GM19099 (cell line): ENCODE measurements around the gene CKLF.

Experiments
- POLR2A ChIP-seq: IDR thresholded peaks from 3 replicates; pipeline ENCODE4 v1.6.1; 2011; ENCODE audit warnings: low read depth; ENCODE audit not compliant: insufficient read length; ENCODE audit errors: extremely low read depth

Gene CKLF

DNA sequence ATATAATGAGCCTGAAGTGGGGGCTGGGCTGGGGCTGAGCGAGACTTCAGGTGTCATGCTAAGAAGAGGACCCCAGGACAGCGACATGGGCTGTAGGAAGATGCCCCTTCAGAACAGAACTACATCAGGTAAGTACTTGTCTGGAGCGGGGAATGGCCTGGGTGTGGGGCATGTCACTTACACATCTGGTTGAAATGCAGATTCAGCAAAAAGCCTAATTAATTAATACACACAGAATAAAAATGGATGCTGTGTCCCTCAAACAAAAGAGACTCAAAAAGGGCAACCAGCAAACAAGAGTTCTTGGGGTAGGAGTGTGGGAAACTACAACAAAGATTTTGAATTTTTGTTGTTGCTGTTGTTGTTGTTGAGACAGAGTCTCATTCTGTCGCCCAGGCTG lies 38.6 kb downstream of the CKLF start:
- TF ChIP-seq POLR2A, result no peak

DNA sequence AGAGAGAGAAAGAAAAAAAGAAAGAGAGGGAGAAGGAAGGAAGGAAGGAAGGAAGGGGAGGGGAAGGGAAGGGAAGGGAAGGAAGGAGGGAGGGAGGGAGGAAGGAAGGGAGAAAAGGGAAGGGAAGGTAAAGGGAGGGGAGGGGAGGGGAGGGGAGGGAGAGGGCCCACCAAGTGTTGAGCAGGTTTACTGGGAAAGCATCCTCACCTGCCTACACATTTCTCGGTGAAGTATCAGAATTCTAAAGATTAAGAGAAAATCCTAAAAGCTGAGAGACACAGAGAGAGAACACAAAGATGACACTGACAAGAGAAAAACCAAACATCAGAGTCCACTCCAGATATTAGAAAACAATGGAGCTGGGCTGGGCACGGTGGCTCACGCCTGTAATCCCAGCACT lies 39.9 kb downstream of the CKLF start:
- TF ChIP-seq POLR2A, result no peak

DNA sequence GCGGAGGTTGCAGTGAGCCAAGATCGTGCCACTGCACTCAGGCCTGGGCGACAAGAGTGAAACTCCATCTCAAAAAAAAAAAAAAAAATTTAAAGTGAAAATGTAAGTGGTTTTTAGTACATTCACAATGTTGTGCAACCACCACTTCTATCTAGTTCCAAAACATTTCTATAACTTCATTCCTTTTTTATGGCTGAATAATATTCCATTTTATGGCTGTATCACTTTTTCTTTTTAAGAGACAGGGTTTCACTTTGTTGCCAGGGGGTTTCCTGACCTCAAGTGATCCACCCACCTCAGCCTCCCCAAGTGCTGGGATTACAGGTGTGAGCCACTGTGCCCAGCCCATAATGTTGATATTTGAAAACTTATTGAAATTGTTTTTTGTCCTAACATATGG lies 40.4 kb downstream of the CKLF start:
- no peak for TF ChIP-seq POLR2A

DNA sequence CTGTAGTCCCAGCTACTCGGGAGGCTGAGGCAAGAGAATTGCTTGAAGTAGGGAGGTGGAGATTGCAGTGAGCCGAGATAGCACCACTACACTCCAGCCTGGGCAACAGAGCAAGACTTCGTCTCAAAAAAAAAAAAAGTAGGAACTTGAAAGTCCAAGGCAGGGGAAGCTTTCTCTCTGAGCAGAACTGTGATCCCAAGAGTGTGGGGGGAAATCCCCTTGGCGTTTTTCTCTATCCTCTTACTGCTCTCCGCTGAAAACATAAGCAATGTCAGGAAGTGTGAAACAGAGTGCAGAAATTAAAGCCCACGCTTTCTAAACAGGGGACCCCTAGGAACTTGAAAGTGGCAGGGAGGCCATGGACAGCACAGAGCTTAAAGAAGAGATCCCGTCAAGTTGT lies 42.4 kb downstream of the CKLF start:
- TF ChIP-seq POLR2A, result no peak

DNA sequence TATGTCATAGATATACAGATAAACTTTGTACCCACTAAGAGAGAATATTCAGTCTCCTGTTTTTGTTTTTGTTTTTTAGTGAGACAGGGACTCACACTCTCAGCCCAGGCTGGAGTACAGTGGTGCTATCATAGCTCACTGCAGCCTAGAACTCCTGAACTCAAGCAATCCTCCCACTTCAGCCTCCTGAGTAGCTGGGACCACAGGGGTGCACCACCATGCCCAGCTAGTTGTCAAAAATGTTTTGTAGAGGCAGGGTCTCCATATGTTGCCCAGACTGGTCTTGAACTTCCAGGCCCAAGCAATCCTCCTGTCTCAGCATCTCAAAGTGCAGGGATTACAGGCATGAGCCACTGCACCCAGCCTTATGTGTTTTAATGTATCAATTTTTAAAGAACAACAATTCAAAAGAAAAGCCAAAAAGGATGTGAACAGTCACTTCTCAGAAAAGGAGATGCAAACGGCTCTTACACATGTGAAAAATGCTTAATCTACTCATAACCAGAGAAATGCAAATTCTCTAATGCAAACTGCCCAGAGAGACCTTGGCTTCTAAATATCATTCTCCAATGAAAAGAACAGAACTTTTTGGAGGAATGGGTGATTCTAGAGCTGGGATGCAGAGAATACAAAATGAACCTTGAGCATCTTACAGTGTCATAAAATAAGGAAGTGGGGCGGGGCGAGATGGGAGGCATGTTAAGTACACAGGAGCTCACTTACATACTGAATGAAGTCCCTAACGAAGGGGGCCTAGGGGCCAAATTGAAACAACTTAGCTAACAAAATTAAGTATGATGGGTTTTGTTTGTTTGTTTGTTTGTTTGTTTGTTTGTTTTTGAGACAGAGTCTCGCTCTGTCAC lies 44.8 kb downstream of the CKLF start:
- TF ChIP-seq POLR2A, result no peak

DNA sequence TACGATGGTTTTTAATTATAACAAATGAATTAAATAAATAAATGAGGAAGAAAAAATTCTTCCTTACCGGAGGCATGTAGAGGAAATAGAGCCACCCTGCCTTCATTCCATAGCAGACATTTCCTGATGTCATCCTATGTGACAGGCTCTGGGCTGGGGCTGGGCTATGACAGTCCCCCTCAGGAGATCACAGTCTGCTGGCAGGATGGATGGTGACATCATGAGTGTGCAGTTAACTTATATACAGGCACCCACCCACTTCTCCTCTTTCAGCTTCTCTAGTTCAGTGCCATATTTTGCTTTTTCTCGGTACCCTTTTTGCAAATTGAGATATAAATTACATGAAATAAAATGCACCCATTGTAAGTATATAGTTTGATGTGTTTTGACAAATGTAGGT lies 45.7 kb downstream of the CKLF start:
- no peak for TF ChIP-seq POLR2A

DNA sequence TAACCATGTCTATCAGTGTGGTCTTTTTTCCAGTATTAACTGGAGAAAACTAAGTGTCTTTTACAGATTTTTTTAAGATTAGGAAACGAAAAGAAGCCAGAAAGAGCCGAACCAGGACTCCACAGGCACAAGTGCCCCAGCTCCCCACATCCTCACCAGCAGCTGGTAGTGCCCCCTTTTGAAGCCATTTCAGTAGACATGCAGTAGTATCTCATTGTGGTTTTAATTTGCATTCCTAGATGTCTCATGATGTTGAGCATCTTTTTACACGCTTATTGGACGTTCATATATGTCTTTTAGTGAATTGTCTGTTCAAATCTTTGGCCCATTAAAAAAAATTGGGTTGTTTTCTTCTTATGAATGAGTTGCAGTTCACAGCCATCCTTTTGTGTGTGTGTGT lies 47.4 kb downstream of the CKLF start:
- TF ChIP-seq POLR2A, result no peak

DNA sequence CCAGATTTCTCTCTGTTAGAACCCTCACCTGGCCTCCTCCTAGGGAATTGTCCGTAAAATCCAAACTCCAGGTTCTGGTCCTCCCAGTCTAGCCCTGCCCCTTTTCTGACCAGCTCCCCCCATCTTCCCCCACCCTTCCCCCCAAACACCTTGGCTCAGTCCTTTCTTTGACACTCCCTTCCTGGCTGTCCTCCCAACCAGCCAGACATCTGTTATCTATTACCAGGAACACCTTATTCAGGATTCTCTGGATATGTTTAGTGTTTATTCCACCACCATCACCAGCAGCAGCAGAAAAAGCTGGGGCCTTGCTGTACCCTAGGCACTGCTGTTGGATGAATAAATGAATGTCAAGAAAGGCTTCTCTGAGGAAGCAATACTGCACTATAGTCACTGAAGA lies 48.1 kb downstream of the CKLF start:
- no peak for TF ChIP-seq POLR2A

DNA sequence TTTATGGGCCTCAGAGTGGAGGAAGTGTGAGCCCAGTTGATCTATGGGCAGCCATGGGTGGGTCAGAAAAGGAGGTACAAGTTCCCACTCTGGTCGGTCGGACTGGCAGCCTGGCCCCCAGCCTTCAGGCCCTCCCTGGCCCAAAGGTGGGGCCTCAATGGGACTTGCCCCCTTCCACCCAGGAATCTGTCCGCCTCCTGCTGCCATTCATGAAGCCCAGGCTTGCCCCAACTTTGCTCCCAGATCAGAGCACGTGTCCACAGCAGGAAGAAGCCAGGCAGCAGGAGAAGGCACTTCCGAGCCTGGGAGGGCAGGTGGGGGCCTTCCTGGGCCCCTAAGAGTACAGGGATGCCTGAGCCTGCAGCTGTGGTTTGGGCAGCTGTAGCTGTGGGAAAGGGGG lies 49.1 kb downstream of the CKLF start:
- no peak for TF ChIP-seq POLR2A

DNA sequence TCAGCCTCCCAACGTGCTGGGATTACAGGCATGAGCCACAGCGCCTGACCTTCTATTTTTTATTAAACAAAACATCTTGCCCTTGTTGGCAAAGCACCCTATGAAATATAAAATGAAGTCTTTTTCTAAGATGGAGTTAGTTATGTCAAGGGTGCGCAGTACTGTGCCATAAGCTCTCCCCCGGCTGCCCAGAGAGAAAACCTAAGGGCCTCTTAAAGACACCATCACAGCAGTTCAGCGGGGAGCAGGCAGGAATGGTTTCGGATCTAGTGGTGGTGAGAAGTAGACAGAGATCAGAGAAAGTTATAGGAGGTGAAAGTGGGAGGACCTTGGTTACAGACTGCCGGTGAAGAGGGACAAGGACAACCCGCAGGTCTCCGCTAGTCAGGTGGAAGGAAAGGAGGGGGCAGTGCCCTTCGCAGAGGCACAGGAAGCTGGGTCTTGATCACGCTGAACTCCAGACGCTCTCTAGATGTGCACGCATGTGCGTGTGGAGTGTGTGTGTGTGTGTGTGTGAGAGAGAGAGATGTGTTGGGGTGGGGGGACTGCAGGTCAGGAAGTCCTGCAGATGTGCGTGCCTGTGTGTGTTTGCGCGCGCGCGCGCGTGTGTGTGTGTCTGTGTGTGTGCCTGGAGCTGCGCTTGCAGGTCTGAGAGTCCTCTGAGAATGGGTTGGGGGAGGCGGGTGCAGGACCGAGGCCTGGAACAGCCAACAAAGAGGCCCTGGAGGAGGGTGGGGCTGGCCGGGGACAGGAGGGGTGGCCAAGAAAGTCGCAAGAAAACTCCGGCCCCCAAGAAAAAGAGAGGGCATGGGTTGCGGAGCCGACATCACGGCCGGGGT lies 51.4 kb downstream of the CKLF start:
- no peak for TF ChIP-seq POLR2A

DNA sequence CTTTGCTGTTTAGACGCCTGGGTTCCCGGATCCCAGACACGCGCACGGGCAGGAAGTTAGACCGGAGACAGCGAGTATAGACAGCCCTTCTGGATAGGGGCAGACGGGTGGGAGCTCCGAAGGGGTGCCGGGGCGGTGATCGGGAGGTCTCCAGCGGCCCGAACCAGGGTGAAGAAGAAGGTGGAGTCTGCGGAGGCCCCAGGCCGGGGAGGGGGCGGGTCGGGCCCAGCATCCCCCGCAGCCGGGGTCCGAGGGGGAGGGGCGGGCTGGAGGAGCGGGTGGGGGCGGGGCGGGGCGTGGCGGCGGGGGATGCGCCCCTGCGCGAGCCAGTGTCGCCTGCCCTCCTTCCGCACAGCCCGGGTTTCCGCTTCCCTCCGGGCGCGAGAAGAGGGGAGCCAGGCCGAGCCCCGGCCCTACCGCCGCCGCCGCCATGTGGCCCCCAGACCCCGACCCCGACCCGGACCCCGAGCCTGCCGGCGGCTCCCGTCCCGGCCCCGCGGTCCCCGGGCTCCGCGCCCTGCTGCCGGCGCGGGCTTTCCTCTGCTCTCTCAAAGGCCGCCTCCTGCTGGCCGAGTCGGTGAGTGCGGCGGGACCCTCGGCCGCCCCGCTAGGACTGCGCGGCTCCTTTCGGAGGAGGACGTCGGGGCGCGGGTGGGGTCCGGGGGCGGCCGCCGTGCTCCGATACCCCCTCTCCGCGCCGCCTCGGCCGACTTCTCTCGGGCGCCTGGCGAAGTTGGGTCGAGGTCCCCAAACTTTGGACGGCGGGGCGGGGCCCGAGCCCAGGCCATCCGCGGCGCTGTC lies 52.2 kb downstream of the CKLF start, which contains the start of gene CMTM3:
TSS of gene CMTM3 (plus strand) at position 329 of the 801 bp plus-strand sequence. CDS start at position 431, 102 bp downstream.
- TF ChIP-seq POLR2A, result no peak

DNA sequence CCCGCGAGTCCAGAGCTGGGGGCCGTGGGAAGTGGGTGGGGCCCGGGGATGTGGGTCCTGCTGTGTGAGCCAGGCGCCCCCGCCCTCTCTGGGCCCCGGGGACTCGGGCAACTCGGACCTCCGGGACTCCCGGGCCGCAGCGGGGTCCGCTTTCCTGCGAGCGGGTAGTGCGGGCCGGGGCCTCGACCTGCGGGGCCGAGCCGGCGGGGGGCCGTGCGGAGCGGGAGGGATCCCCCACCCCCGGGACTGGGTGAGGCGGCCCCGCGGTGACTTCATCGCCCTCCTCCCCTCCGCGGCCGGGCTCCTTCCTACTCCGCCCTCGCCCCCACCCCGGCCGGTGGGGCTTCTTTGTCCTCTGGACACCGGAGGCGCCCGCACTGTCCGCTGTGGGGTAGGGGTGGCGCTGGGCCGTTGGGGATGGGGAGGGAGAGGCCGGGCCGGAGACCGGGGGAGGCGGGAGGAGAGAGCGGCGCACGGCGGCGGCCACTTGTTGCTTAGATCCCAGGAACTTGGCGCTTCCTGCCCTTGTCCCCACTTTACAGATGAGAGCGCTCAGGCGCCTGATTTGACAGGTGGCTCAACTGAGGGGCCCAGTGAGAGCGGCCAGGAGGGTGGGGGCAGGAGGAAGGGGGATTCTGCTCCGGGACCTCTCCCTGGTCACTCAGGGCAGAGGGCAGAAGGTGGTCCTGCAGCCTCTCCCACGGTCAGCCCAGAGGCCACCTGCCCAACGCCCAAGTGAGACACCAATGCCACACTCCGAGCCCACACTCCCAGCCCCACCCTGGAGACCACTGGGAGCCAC lies 53.0 kb downstream of the CKLF start:
- TF ChIP-seq POLR2A, result no peak

DNA sequence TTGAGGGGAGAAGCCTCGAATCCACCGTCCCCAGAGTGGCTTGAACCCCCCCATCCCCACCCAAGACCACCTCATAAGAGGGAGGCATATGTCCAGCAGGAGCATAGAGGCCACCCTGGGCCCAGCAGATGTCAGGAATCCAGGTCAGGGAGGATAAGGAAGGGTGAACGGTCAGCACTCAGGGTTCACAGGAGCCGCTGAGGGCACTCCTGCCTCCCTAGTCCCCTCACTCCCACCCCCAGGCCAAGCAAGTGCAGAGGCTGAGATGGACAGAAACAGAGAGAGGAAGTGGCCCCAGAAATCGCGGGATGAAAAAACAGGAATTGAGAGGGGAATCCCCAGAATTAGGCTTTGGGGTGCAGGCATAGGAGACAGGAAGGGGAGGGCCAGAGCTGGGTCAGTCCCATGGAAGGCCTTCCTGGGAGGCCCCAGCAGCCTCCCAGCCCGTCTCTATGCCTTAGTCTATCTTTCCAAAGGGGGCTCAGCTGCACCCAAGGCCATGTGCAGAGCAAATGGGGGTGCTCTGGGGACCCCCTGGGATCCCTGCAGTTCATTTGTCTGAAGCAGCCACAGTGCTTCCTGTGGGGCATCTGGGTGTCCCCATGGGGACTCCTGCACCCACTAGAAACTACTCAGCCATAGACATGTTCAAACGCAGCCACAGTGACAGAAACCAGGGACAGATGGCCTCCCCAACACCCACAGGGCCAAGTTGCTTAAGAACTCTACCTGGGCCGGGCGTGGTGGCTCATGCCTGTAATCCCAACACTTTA lies 53.8 kb downstream of the CKLF start:
- TF ChIP-seq POLR2A, result no peak

DNA sequence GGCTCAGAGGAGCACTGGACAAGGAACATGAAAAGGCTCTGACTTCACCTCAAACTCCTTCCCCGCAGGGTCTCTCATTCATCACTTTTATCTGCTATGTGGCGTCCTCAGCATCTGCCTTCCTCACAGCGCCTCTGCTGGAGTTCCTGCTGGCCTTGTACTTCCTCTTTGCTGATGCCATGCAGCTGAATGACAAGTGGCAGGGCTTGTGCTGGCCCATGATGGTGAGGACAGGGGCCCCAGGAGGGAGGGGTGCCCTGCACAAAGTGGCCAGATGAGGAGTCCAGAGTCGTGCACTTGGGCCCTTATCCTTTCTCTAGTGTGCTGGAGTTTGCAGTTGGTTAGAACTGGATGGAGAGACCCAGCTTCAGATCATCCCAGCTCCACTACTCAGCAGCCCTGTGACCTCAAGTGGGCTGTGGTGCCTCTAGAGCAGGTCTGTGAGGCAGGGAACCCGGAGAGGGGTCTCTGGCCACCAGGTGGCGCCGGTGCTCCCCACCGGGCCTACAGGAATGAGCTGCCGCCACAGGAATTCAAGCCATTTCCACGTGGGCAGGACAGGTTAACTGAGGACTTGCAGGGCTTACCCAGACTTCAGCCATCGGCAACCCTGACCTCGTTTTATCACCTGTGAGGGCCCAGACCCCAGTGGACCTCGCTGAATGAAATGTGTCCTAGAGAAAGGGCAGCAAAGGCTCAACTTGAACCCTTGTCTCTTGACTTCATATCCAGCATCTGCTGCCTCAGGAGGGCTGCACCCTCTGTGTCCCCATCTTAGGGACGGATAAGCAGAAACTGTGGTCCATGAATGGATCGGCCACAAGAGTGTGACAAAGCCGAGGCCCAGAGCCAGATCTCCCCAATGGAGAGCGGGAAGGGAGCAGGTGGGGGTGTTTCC lies 56.1 kb downstream of the CKLF start:
- TF ChIP-seq POLR2A, result no peak
